ENCODE data around the gene ADAMTS14. TPM values are rescaled to one million over a fixed set of nuclear protein-coding genes. Genes with fewer than 3 reads are reported as not detected.
"Not testable (repeated sequence)": the region's sequence is repeated elsewhere in the genome, so short reads cannot be mapped to it uniquely, and the experiment has no call there.

ADAMTS14 gene
- total RNA-seq, 2 donors from 2014 or later, result 0.24 to 0.37 TPM

- no peak for DNase-seq
- peaks cover 22% of the 10 kb centered on the region for H3K4me1 Mint-ChIP-seq (ENCODE audit: low read depth)
- peaks cover 0 to 5% of the 10 kb centered on the region in 2 donors for H3K36me3 Mint-ChIP-seq (ENCODE audit: insufficient read depth in 2 of 2)
- ATAC-seq (replicated peaks in 1 of 2), result no peak
- peaks cover 31% of the 10 kb centered on the region for H3K27me3 Mint-ChIP-seq (ENCODE audit: low read depth)
- no peak overlapping the region for H3K27ac Mint-ChIP-seq
- no peak overlapping the region for H3K4me3 Mint-ChIP-seq
- H3K9me3 Mint-ChIP-seq, result peaks cover 4 to 7% of the 10 kb centered on the region in 2 donors
These were observed 10.5 kb upstream of the ADAMTS14 start for GRCh38 chr10:70661623-70662361.

GRCh38 chr10:70662362-70663220 lies 9.7 kb upstream of the ADAMTS14 start:
- Mint-ChIP-seq H3K4me1 (ENCODE audit: low read depth) (peaks cover 14% of the 10 kb centered on the region), H3K27ac (no peak overlapping the region), H3K27me3 (ENCODE audit: low read depth) (peaks cover 31% of the 10 kb centered on the region), H3K9me3 (peaks cover 4 to 7% of the 10 kb centered on the region in 2 donors), H3K36me3 (ENCODE audit: insufficient read depth in 2 of 2) (peaks cover 0 to 5% of the 10 kb centered on the region in 2 donors), H3K4me3 (no peak overlapping the region)
- no peak for ATAC-seq (replicated peaks in 1 of 2)
- no peak for DNase-seq

GRCh38 chr10:70663458-70664409 lies 8.6 kb upstream of the ADAMTS14 start:
- peaks cover 14% of the 10 kb centered on the region for H3K4me1 Mint-ChIP-seq (ENCODE audit: low read depth)
- H3K4me3 Mint-ChIP-seq; H3K27ac Mint-ChIP-seq; DNase-seq; ATAC-seq (replicated peaks in 1 of 2); H3K9me3 Mint-ChIP-seq; H3K36me3 Mint-ChIP-seq (ENCODE audit: insufficient read depth in 2 of 2): not testable (repeated sequence)
- H3K27me3 Mint-ChIP-seq (ENCODE audit: low read depth), result peaks cover 28% of the 10 kb centered on the region

- DNase-seq (no peak), ATAC-seq (replicated peaks in 1 of 2) (peak; percentile 29 to 60)
- Mint-ChIP-seq H3K9me3 (no peaks in the 10 kb centered on the region), H3K4me3 (no peak overlapping the region), H3K4me1 (ENCODE audit: low read depth) (peaks cover 14% of the 10 kb centered on the region), H3K27ac (no peak overlapping the region), H3K36me3 (ENCODE audit: insufficient read depth in 2 of 2) (no peaks in the 10 kb centered on the region), H3K27me3 (ENCODE audit: low read depth) (peaks cover 18% of the 10 kb centered on the region)
These were observed 7.6 kb upstream of the ADAMTS14 start for GRCh38 chr10:70664702-70665195.

- Mint-ChIP-seq H3K4me1 (ENCODE audit: low read depth) (peaks cover 14% of the 10 kb centered on the region), H3K36me3 (ENCODE audit: insufficient read depth in 2 of 2) (no peaks in the 10 kb centered on the region), H3K9me3 (no peaks in the 10 kb centered on the region), H3K27ac (no peak overlapping the region), H3K27me3 (ENCODE audit: low read depth) (peaks cover 29% of the 10 kb centered on the region), H3K4me3 (no peak overlapping the region)
- peak in 1 of 2 donors; percentile 35 for ATAC-seq (replicated peaks in 1 of 2)
- DNase-seq, result no peak
These were observed 5.1 kb upstream of the ADAMTS14 start for GRCh38 chr10:70666960-70667798.

- H3K4me1 Mint-ChIP-seq (ENCODE audit: low read depth), result peaks cover 15% of the 10 kb centered on the region
- ATAC-seq (replicated peaks in 1 of 2); DNase-seq; H3K9me3 Mint-ChIP-seq; H3K27ac Mint-ChIP-seq; H3K36me3 Mint-ChIP-seq (ENCODE audit: insufficient read depth in 2 of 2); H3K4me3 Mint-ChIP-seq: not testable (repeated sequence)
- peaks cover 31% of the 10 kb centered on the region for H3K27me3 Mint-ChIP-seq (ENCODE audit: low read depth)
These were observed 4.5 kb upstream of the ADAMTS14 start for GRCh38 chr10:70667818-70668217.

- ATAC-seq (replicated peaks in 1 of 2), result no peak
- no peak for DNase-seq
- Mint-ChIP-seq H3K4me1 (ENCODE audit: low read depth) (peaks cover 21% of the 10 kb centered on the region), H3K4me3 (no peak overlapping the region), H3K27ac (no peak overlapping the region), H3K9me3 (no peaks in the 10 kb centered on the region), H3K27me3 (ENCODE audit: low read depth) (peaks cover 38% of the 10 kb centered on the region), H3K36me3 (ENCODE audit: insufficient read depth in 2 of 2) (peaks cover 0 to 2% of the 10 kb centered on the region in 2 donors)
These were observed 3.8 kb upstream of the ADAMTS14 start for GRCh38 chr10:70668454-70668970.

GRCh38 chr10:70669015-70669414 lies 3.3 kb upstream of the ADAMTS14 start:
- no peak for ATAC-seq (replicated peaks in 1 of 2)
- Mint-ChIP-seq H3K4me1 (ENCODE audit: low read depth) (peaks cover 21% of the 10 kb centered on the region), H3K27me3 (ENCODE audit: low read depth) (peaks cover 42% of the 10 kb centered on the region), H3K9me3 (no peaks in the 10 kb centered on the region), H3K27ac (no peak overlapping the region), H3K4me3 (no peak overlapping the region), H3K36me3 (ENCODE audit: insufficient read depth in 2 of 2) (peaks cover 0 to 2% of the 10 kb centered on the region in 2 donors)
- DNase-seq, result no peak

- H3K27ac Mint-ChIP-seq, result no peak overlapping the region
- peaks cover 16% of the 10 kb centered on the region for H3K4me1 Mint-ChIP-seq (ENCODE audit: low read depth)
- H3K9me3 Mint-ChIP-seq, result no peaks in the 10 kb centered on the region
- DNase-seq (no peak), ATAC-seq (replicated peaks in 1 of 2) (no peak)
- peaks cover 0 to 2% of the 10 kb centered on the region in 2 donors for H3K36me3 Mint-ChIP-seq (ENCODE audit: insufficient read depth in 2 of 2)
- H3K4me3 Mint-ChIP-seq, result no peak overlapping the region
- H3K27me3 Mint-ChIP-seq (ENCODE audit: low read depth), result peaks cover 43% of the 10 kb centered on the region
These were observed 2.5 kb upstream of the ADAMTS14 start for GRCh38 chr10:70669732-70670317.

- peaks cover 58% of the 10 kb centered on the region for H3K27me3 Mint-ChIP-seq (ENCODE audit: low read depth)
- H3K27ac Mint-ChIP-seq, result no peak overlapping the region
- no peaks in the 10 kb centered on the region for H3K9me3 Mint-ChIP-seq
- peaks cover 7% of the 10 kb centered on the region for H3K4me1 Mint-ChIP-seq (ENCODE audit: low read depth)
- peak overlapping the region; percentile 68 to 69 for H3K4me3 Mint-ChIP-seq
- H3K36me3 Mint-ChIP-seq (ENCODE audit: insufficient read depth in 2 of 2), result peaks cover 0 to 2% of the 10 kb centered on the region in 2 donors
- DNase-seq (no peak), ATAC-seq (replicated peaks in 1 of 2) (no peak)
These were observed 614 bp upstream of the ADAMTS14 start for GRCh38 chr10:70671619-70672164.
